H1 (cell line): ENCODE measurements around the gene OR6M1. TPM values are rescaled to one million over a fixed set of nuclear protein-coding genes. Genes with fewer than 3 reads are reported as not detected.

Experiments used
- CTCF ChIA-PET: fragments of 300-600 bp; sonication (Branson Sonifier 250); formaldehyde crosslinking; loops from one replicate; lab custom pipeline; 2021; ENCODE audit not compliant: partially characterized antibody; lab: Charles Lee
- POLR2A ChIA-PET: fragments of 300-600 bp; sonication (Branson Sonifier 250); formaldehyde crosslinking; loops from one replicate; lab custom pipeline; 2021; ENCODE audit warnings: inconsistent platforms; ENCODE audit not compliant: partially characterized antibody; lab: Charles Lee
- DNase-seq, 2 experiments: peaks; one replicate each; pipeline versions ENCODE4 v3.0.0 to v3.0.0-alpha.2; 2010 to 2022; ENCODE audit warnings: low spot score in 2 of 2, low read depth in 1 of 2, mixed read lengths in 1 of 2
- FAIRE-seq: peaks from 2 replicates; lab custom pipeline; 2011; peaks lifted over from hg19 to GRCh38; lab: Jason Lieb, UNC
- H2AFZ ChIP-seq: 2 replicates; pipeline ENCODE4 v1.8.1; 2012; ENCODE audit warnings: low read length, inconsistent platforms
- H2AK5ac ChIP-seq: 2 replicates; pipeline ENCODE4 v1.6.1; 2013; ENCODE audit warnings: low read depth, low read length
- H2BK120ac ChIP-seq: replicated peaks from 2 replicates; pipeline ENCODE3; 2013; ENCODE audit warnings: low read depth, low read length, inconsistent platforms
- H2BK12ac ChIP-seq: 2 replicates; pipeline ENCODE4 v1.6.1; 2013; ENCODE audit warnings: low read depth, low read length
- H2BK15ac ChIP-seq: 2 replicates; pipeline ENCODE4 v1.6.1; 2013; ENCODE audit warnings: low read length
- H2BK20ac ChIP-seq: 2 replicates; pipeline ENCODE4 v1.6.1; 2013; ENCODE audit warnings: low read length
- H2BK5ac ChIP-seq: 2 replicates; pipeline ENCODE4 v1.6.1; 2013; ENCODE audit warnings: low read depth, low read length
- H3K14ac ChIP-seq: 2 replicates; pipeline ENCODE4 v1.6.1; 2013; ENCODE audit warnings: inconsistent platforms; ENCODE audit not compliant: insufficient read length
- H3K18ac ChIP-seq: 2 replicates; pipeline ENCODE4 v1.6.1; 2013; ENCODE audit warnings: low read length; ENCODE audit errors: extremely low read depth
- H3K23ac ChIP-seq: 2 replicates; pipeline ENCODE4 v1.6.1; 2013; ENCODE audit warnings: inconsistent platforms; ENCODE audit not compliant: insufficient read length
- H3K23me2 ChIP-seq: 2 replicates; pipeline ENCODE4 v1.6.1; 2013; ENCODE audit warnings: low read depth, low read length
- H3K27ac ChIP-seq: 2 replicates; pipeline ENCODE4 v1.6.1; 2011; ENCODE audit warnings: low read depth, low read length, inconsistent platforms
- H3K27me3 ChIP-seq, 4 experiments: replicated peaks in 1 of 4; 1 replicate in 1 of 4; 2 replicates in 3 of 4; pipeline versions ENCODE4 v1.6.1 to v1.8.1; 2011 to 2013; ENCODE audit warnings: low read length in 3 of 4, mild to moderate bottlenecking in 3 of 4, inconsistent platforms in 2 of 4, mixed read lengths in 2 of 4, moderate library complexity in 1 of 4; ENCODE audit not compliant: control insufficient read depth in 3 of 4, insufficient read depth in 3 of 4; ENCODE audit errors: extremely low read depth in 1 of 4
- H3K36me3 ChIP-seq, 4 experiments: 2 replicates each; pipeline versions ENCODE4 v1.6.1 to v1.8.1; 2011 to 2013; ENCODE audit warnings: mild to moderate bottlenecking in 4 of 4, low read length in 3 of 4, moderate library complexity in 2 of 4, control low read depth in 1 of 4, inconsistent platforms in 1 of 4; ENCODE audit not compliant: insufficient read depth in 4 of 4, control insufficient read depth in 2 of 4
- H3K4ac ChIP-seq: replicated peaks from 2 replicates; pipeline ENCODE3; 2013; ENCODE audit warnings: low read length, low read depth, mixed read lengths, inconsistent platforms; ENCODE audit not compliant: insufficient read length
- H3K4me1 ChIP-seq, 4 experiments: replicated peaks in 1 of 4; 1 replicate in 1 of 4; 2 replicates in 3 of 4; pipeline versions ENCODE4 v1.6.1 to v1.8.1; 2011 to 2013; ENCODE audit warnings: low read length in 3 of 4, inconsistent platforms in 2 of 4, mixed read lengths in 1 of 4; ENCODE audit not compliant: insufficient read depth in 4 of 4, control insufficient read depth in 3 of 4
- H3K4me2 ChIP-seq, 2 experiments: 2 replicates each; pipeline versions ENCODE4 v1.6.1 to v1.8.1; 2011 to 2013; ENCODE audit warnings: low read depth in 2 of 2, low read length in 2 of 2, control low read depth in 1 of 2, inconsistent platforms in 1 of 2, mild to moderate bottlenecking in 1 of 2; ENCODE audit not compliant: insufficient read depth in 1 of 2
- H3K4me3 ChIP-seq, 4 experiments: fragments of 200-600, 300-600 bp in 1 of 4; sonication (generic), shearing (Covaris generic), sonication (Bioruptor Twin) in 1 of 4; 2 replicates each; pipeline versions ENCODE4 v1.5.1 to v1.8.1; 2011 to 2016; ENCODE audit warnings: low read length in 4 of 4, low read depth in 3 of 4, control low read depth in 2 of 4, inconsistent platforms in 2 of 4, mild to moderate bottlenecking in 2 of 4, mixed read lengths in 1 of 4, moderate library complexity in 1 of 4; ENCODE audit not compliant: insufficient read depth in 2 of 4; ENCODE audit errors: extremely low read depth in 1 of 4
- H3K56ac ChIP-seq: replicated peaks from 2 replicates; pipeline ENCODE3; 2013; ENCODE audit warnings: low read depth, mild to moderate bottlenecking, mixed read lengths, low read length, inconsistent platforms; ENCODE audit not compliant: insufficient read length
- H3K79me1 ChIP-seq: 2 replicates; pipeline ENCODE4 v1.6.1; 2013; ENCODE audit warnings: low read depth, low read length, control low read depth
- H3K79me2 ChIP-seq, 2 experiments: 2 replicates each; pipeline versions ENCODE4 v1.6.1 to v1.8.1; 2012 to 2013; ENCODE audit warnings: low read length in 2 of 2, mild to moderate bottlenecking in 2 of 2, inconsistent platforms in 1 of 2; ENCODE audit not compliant: insufficient read depth in 2 of 2, control insufficient read depth in 1 of 2
- H3K9ac ChIP-seq, 4 experiments: replicated peaks in 1 of 4; 1 replicate in 1 of 4; 2 replicates in 3 of 4; pipeline versions ENCODE4 v1.6.1 to v1.8.1; 2011 to 2013; ENCODE audit warnings: low read depth in 3 of 4, low read length in 3 of 4, control low read depth in 2 of 4, mild to moderate bottlenecking in 2 of 4, moderate library complexity in 2 of 4, inconsistent platforms in 1 of 4; ENCODE audit errors: extremely low read depth in 1 of 4
- H3K9me3 ChIP-seq, 2 experiments: 2 replicates each; pipeline versions ENCODE4 v1.6.1 to v1.8.1; 2012 to 2013; ENCODE audit warnings: mild to moderate bottlenecking in 2 of 2, moderate library complexity in 2 of 2, control low read depth in 1 of 2, inconsistent platforms in 1 of 2, low read depth in 1 of 2, low read length in 1 of 2, mixed read lengths in 1 of 2; ENCODE audit not compliant: insufficient read depth in 2 of 2
- H4K20me1 ChIP-seq, 2 experiments: replicated peaks in 1 of 2; 2 replicates each; pipeline versions ENCODE3 to v1.8.1; 2011 to 2013; ENCODE audit warnings: inconsistent platforms in 2 of 2, low read length in 2 of 2, mild to moderate bottlenecking in 1 of 2; ENCODE audit not compliant: insufficient read depth in 2 of 2, control insufficient read depth in 1 of 2
- H4K5ac ChIP-seq: 2 replicates; pipeline ENCODE4 v1.6.1; 2013; ENCODE audit warnings: low read length, low read depth, mixed read lengths, inconsistent platforms; ENCODE audit not compliant: insufficient read length
- H4K8ac ChIP-seq: 2 replicates; pipeline ENCODE4 v1.8.0; 2013; ENCODE audit warnings: mild to moderate bottlenecking, moderate library complexity, low read length, inconsistent platforms; ENCODE audit not compliant: insufficient read depth; ENCODE audit errors: extremely low read depth
- H4K91ac ChIP-seq: replicated peaks from 2 replicates; pipeline ENCODE3; 2013; ENCODE audit warnings: low read length, mixed read lengths, inconsistent platforms; ENCODE audit not compliant: insufficient read length
- KDM1A ChIP-seq: fragments of 200-600, 300-600 bp; sonication (generic); IDR thresholded peaks from 2 replicates; pipeline ENCODE4 v1.7.1; 2016; ENCODE audit warnings: mild to moderate bottlenecking, low read length, borderline replicate concordance
- WGBS, 2 experiments: shearing (Covaris generic) in 1 of 2; methylation state at CpG; one replicate each; pipeline versions ENCODE4 v1.1.6 to v1.1.7; 2013 to 2015; ENCODE audit warnings: low lambda C conversion rate in 2 of 2, mixed read lengths in 2 of 2, inconsistent platforms in 1 of 2, low coverage in 1 of 2, missing lambda C conversion rate in 1 of 2; ENCODE audit not compliant: insufficient replicate concordance in 2 of 2, insufficient coverage in 1 of 2, insufficient read length in 1 of 2; ENCODE audit errors: extremely low coverage in 1 of 2, missing lambda C conversion rate in 1 of 2; 5-methylcytosine and 5-hydroxymethylcytosine counted together
- polyA plus RNA-seq, 7 experiments: library from polyadenylated mRNA; depleted of rRNA in 3 of 7; stranded (reverse) in 5 of 7; unstranded in 2 of 7; fragments of >200 nt in 5 of 7; fragments of 200-250 nt in 2 of 7; gene quantifications; 1 replicate in 5 of 7; 2 replicates in 1 of 7; 4 replicates in 1 of 7; pipeline versions ENCODE4 v1.2.1 to v1.2.3, GENCODE V29; 2011 to 2013; ENCODE audit warnings: missing spikeins in 2 of 7, mixed read lengths in 2 of 7
- total RNA-seq: library from RNA; stranded (reverse); fragmentation: NEBNext Ultra II Directional; extraction: Animal tissue kit (Norgen Biotek cat#: 25700); gene quantifications from 2 replicates; pipeline ENCODE4 v1.2.1, GENCODE V29; 2021
- TF ChIP-seq, protein P1 (sequence below): IDR thresholded peaks from 2 replicates; pipeline ENCODE4 v1.6.1; 2012; ENCODE audit warnings: inconsistent platforms
- TF ChIP-seq, protein P2 (sequence below), 3 experiments: IDR thresholded peaks; 1 replicate in 2 of 3; 2 replicates in 1 of 3; pipeline versions ENCODE4 v1.5.1 to v1.6.1; 2011; ENCODE audit warnings: low read length in 3 of 3, mild to moderate bottlenecking in 3 of 3, inconsistent platforms in 2 of 3, low read depth in 1 of 3, moderate library complexity in 1 of 3; ENCODE audit not compliant: insufficient read depth in 1 of 3; ENCODE audit errors: control extremely low read depth in 1 of 3

The OR6M1 gene
- total and polyA plus RNA-seq, 2 of the 8 experiments (the other 6 are each of a cell fraction or from before 2014, with no cell fraction given): not detected

DNA sequence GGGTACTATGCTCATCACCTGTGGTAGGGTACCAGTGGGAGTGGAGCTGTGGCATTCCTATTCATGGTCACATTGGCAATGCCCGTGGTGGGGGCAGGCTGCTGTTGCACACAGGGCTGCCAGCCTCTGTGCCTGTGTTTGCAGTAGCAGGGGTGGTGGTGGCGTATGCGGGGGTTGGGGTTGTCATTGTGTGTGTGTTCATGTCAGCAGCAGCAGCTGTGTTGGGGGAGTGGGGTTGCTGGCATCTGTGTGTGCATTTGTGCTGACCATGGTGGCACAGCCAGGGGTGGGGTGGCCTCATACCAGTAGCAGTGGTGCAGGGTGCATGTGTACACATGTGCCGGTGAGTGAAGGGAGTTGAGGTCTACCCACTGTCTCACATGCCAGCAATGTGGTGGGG is 45.0 kb upstream of the OR6M1 start:
- Histone ChIP-seq H2BK15ac (no peak overlapping the region), H2BK20ac (no peak overlapping the region; the same call in 1 of the 2 replicates), H3K23ac (no peak overlapping the region), H2BK12ac (peak overlapping the region; percentile 13; the same call in 1 of the 2 replicates), H3K9ac (no peak overlapping the region), H3K23me2 (no peaks in the 10 kb centered on the region), H3K56ac (no peak overlapping the region), H4K20me1 (no peaks in the 10 kb centered on the region), H2AK5ac (no peak overlapping the region), H2AFZ (no peak overlapping the region), H3K4me3 (no peak overlapping the region), H4K5ac (no peak overlapping the region), H3K27ac (no peak overlapping the region), H3K14ac (no peak overlapping the region), H2BK120ac (no peak overlapping the region), H4K91ac (peak overlapping the region; percentile 80), H3K4me2 (no peak overlapping the region), H3K9me3 (peaks cover 0 to 9% of the 10 kb centered on the region in 2 experiments; a peak in 1 of 4 replicates), H3K79me1 (no peaks in the 10 kb centered on the region), H3K4me1 (peaks cover 0 to 4% (median 0%) of the 10 kb centered on the region in 4 experiments; a peak in 4 of 7 replicates), H3K36me3 (no peaks in the 10 kb centered on the region), H3K4ac (peak overlapping the region; percentile 93), H3K79me2 (no peaks in the 10 kb centered on the region), H3K27me3 (no peaks in the 10 kb centered on the region), H2BK5ac (no peak overlapping the region), H3K18ac (no peak overlapping the region), H4K8ac (no peak overlapping the region; the same call in 1 of the 2 replicates)
- DNase-seq (no peak), FAIRE-seq (no peak)
- POLR2A ChIA-PET: no interaction called here
- 79% methylated on average over 3 of the region's 4 CpGs; no CpG with 5 or more reads in 1 of the 2 experiments for whole genome bisulfite sequencing, 2 experiments
- TF ChIP-seq KDM1A: no peak
- TF ChIP-seq, protein P1, sequence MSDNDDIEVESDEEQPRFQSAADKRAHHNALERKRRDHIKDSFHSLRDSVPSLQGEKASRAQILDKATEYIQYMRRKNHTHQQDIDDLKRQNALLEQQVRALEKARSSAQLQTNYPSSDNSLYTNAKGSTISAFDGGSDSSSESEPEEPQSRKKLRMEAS: no peak
- TF ChIP-seq, protein P2, sequence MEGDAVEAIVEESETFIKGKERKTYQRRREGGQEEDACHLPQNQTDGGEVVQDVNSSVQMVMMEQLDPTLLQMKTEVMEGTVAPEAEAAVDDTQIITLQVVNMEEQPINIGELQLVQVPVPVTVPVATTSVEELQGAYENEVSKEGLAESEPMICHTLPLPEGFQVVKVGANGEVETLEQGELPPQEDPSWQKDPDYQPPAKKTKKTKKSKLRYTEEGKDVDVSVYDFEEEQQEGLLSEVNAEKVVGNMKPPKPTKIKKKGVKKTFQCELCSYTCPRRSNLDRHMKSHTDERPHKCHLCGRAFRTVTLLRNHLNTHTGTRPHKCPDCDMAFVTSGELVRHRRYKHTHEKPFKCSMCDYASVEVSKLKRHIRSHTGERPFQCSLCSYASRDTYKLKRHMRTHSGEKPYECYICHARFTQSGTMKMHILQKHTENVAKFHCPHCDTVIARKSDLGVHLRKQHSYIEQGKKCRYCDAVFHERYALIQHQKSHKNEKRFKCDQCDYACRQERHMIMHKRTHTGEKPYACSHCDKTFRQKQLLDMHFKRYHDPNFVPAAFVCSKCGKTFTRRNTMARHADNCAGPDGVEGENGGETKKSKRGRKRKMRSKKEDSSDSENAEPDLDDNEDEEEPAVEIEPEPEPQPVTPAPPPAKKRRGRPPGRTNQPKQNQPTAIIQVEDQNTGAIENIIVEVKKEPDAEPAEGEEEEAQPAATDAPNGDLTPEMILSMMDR (IDR thresholded peaks at IDR 0.05; ENCODE audit: control extremely low read depth in 1 of 3, insufficient read depth in 1 of 3, low read depth in 1 of 3, low read length in 3 of 3): no peak
- CTCF ChIA-PET: no interaction called here
